Occipital lobe (tissue), 2 donors: ENCODE measurements around the gene FOXJ3. TPM values are rescaled to one million over a fixed set of nuclear protein-coding genes. Genes with fewer than 3 reads are reported as not detected.

ENCODE experiments used
- DNase-seq: peaks from one replicate; lab custom pipeline; 2025; lab: John Stamatoyannopoulos, UW
- total RNA-seq: library from RNA; depleted of rRNA; stranded (reverse); fragments of >200 nt; gene quantifications from one replicate; pipeline ENCODE4 v1.2.3, GENCODE V29; 2014

Gene FOXJ3
- total RNA-seq: 107 TPM

DNA sequence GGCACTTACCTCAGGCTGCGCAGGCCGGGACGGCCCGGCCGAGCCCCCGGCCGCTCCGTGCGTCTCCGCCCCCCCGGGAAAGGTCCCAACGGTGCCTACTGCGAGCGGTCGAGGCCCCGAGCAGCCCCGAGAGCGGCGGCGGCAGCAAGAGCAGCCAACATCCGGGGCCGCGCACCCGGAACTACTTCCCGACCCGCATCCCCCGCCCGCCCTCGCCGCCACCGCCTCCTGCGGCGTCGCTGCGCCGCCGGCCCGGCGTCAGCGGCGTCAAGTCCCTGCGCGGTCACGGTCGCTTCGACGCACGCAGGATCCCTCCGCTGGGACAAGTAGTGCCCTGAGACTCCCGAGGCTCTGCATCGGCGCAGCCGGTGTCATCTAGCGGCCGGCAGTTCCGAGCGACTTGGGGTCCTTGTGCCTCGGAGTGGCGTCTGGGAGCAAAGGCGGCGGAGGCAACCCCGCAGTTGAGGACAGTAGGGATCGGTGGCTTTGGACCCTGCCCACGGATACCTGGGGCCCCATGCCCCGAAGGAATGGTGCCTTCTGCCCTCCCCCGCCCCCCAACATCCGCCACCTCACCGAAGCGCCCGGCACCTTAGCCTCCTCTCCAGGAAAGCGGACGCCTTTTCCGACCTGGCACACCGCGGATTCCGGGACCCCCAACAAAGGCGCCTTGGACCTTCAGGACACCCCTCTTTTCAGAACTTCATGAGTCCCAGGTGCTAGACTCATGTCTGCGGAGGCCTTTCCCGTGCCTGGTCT, at the start of gene FOXJ3:
TSS of gene FOXJ3 (minus strand) at position 186 of the 759 bp plus-strand sequence. CDS start 24,142 bp downstream, outside the sequence.
- DNase-seq: peak; percentile 85

GRCh38 chr1:42381280-42381673, 46.2 kb upstream of the FOXJ3 start:
- no peak for DNase-seq

GRCh38 chr1:42380586-42381279, 45.7 kb upstream of the FOXJ3 start, which contains the start of gene RIMKLA:
Gene RIMKLA (plus strand): TSS chr1:42380792. CDS start chr1:42380935, 143 bp downstream.
- peak; percentile 61 for DNase-seq

DNA sequence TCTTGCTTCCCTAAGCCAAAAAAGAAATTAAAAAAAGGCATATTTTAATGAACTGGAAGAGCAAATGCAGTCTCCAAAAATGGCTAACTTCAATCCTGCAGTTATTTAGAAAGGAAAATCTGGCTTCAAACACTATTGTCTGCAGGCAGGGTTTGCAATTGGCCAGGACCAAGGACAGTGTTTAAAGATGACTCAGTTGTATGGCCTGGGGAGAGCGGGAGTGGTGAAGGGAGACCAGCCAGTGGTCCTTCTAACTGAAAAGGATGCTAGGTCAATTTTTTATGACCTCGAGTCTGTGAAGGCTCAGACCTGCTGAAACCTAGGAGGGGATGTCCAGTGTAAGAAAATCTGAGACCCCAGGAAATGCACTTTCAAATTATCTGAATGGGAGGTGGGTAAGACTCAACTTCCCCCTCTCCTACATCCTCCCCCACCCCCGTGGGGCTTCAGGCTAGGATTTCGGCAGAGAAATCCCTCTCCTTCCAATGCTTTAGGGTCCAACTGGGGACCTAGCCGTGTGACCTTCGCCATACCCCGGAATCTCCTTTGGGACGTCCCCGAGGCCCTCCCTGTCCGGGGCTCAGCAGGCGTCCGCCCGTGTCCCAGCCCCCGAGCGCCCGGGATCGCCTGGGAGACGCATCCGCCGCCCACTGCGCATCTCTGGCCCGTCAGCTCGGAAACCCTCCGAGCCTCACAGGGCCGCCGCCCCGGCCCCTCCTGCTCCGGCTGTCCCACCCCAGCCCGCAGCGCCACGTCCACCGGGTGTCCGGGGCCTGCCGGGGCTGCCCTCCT, 45.0 kb upstream of the FOXJ3 start:
- peak; percentile 55 for DNase-seq

DNA sequence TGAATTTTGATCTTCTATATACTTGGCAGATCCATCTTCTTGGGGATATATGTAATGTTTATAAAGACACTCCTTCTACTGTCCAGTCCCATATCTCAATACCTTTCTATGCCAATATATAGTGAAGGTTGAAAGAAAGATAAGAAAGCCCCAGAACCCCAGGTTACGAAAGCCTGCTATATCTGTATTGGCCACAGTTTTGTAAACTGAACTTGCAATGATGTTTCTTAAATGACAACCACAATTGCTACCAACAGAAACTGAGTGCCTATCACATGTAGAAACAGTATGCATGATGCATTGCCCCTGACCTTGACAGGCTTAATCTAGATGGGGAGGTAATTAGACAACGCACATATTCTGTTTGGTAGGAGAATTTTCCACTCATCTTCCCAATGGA, 37.8 kb upstream of the FOXJ3 start:
- no peak for DNase-seq

DNA sequence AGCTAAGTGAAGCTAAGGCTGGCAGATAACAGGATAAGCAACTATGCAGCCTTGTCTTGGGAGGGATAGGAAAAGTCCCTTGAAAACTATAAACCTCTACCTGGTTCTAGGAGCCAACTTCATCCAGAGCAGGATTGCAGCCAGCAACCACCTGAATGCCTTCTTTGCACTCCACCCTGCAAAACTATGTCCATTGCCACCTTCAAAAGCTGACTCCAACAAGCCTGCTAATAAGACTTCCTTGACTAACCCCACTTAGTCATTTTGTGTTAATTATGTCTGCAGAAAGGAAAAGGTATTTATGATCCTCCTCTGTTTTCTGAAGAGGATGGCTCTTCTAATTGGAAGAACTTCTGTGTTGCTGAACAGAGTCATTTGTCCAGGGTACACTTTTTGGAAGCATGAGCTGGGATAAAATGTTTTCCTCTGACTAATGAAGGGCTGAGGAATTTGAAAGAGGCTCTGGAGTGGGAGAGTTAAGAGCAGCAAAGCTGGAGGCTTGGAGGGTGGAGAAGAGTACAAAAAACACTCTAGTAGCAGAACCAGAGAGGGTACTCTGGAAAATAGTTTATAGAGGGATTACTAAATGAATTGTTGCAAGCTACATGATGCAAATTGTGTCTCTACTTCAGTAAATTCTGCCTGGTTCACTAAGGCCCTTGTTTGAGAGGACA, 36.0 kb upstream of the FOXJ3 start:
- DNase-seq: no peak

DNA sequence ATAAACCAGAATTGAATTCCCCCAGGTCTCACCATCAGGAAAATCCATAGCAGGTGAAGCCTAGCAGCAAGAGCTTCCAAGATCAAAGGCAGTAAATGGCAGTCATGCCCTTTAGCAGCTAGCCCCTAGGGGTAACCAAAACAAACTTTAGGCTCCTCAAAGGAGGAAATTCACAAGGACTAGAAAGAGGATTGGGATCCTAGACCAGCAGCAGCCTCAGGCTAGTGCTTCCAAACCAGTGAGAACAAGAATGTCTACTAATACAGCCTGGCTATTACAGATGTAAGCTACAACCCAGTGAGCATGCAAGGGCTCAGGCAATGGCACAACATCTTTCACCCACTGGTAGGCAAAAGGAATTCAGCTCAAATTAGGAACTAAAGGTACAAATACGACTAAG, 34.4 kb upstream of the FOXJ3 start:
- DNase-seq: no peak

DNA sequence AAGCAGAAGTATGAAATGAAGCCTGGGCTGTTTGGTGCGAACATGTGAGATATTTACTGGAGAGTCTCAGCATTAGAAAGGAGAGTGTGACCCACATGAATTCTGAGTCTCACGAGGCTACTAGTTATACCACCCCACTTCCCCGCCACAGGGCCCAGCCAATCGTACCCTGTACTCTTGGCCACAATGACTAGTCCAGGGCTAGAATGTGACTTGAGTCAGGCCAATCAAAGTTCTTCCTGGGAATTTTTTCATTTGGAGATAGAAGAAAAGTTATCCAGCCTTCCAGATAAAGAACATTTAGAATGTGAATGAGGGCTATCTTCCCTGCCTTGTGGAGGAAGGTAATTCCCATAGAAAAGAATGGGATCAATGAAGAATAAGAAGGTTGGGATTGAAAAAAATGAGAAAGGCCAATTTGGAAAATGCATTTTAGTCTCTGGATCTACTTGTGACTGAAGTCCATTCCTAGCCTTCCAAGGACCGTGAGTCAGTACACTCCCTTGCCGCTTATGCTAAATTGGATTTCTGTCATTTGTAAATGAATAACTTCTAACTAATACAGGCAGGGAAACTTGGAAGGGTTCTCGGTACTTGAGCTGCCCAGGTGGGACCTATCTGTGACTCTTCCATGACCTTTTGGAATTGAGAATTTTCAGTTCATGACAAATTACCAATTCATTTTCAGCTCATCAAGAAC, 33.2 kb upstream of the FOXJ3 start:
- no peak for DNase-seq

GRCh38 chr1:42365118-42365517, 30.1 kb upstream of the FOXJ3 start:
- DNase-seq: no peak

DNA sequence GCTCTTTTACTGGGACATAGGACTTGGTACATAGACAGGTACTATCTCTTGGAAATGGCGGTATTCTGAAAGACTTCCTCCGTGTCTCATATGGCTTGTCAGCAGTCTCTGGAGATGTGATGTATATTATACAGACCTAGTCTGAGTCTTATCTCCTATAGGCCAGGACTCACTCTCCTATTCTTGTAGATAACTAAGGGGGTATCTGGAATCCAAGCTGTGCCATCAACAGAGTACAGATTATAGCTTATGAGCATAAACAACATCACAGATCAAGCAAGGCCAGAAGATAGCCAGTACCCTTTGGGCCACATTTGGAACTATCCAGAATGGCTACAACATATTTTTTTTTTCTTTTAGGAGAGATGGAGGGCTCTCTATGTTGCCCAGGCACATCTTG, 29.5 kb upstream of the FOXJ3 start:
- no peak for DNase-seq

GRCh38 chr1:42364089-42364488, 29.1 kb upstream of the FOXJ3 start:
- no peak for DNase-seq

GRCh38 chr1:42359466-42359865, 24.4 kb upstream of the FOXJ3 start:
- peak; percentile 24 for DNase-seq

DNA sequence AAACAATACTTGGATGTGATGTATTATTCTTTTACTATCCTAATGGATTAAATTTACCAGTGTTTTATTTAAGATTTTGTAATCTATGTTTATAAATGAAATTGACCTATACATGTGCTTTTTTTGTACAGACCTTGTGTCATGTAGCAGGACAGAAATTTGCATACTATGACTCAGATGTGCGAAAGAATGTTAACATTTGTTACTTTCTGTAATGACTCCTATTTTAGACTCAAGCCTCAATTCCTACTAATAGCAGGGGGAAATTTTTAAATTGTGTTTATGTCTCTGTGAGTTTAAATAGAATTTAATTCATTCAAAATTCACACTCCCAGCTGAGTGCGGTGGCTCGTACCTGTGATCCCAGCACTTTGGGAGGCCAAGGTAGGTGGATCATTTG, 23.8 kb upstream of the FOXJ3 start:
- no peak for DNase-seq

GRCh38 chr1:42350086-42350485, 15.1 kb upstream of the FOXJ3 start:
- DNase-seq: no peak

DNA sequence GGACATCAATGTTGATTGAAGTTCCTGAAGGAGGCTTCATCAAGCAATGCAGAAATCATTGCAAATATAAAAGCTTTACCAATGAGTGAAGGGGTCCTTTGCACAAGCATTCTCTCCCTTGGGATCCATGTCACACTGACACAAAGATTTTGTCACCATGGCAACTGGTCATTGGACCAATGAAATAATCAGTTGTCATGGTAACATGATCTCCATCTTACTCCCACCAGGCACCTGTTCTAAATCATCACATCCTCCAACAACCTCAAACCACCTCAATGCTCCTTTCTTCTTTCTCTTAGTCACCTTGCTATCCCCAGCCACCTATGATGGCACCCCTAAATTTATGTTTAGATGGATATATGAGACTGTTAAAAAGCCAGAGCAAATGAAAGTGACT, 13.5 kb upstream of the FOXJ3 start:
- no peak for DNase-seq

DNA sequence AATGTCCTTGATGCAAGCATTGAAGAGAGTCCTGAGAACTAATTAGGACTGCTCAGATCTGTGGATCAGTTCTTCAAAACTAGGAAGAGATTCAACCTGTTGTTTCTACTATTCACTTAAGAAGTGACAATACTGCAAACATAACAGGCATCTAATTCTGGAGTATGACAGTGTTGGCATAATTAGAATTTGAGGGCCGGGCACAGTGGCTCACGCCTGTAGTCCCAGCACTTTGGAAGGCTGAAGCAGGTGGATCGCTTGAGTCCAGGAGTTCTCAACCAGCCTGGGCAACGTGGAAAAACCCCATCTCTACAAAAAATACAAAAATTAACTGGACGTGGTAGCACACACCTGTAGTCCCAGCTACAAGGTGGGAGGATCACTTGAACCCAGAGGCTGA, 8.0 kb upstream of the FOXJ3 start:
- no peak for DNase-seq

GRCh38 chr1:42340901-42341300, 5.9 kb upstream of the FOXJ3 start:
- DNase-seq: no peak

DNA sequence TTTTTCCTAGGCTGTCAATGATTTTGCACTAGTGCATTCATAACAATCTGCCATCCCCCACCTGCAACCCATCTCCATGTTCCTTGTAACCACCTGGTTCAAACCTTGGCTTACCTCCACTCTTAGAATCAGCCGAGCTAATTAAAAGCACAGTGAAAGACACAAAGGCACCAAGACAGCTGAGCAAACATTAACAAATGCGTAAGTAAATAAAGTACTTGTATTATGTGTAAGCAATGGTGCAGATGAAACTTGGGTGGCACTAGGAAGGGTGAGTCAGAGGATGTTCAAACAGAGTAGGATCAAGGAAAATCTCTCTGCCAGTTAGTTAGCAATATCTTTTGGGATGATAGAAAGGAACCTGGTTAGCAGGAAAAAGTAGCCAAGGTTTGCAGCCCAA, 5.1 kb upstream of the FOXJ3 start:
- DNase-seq: no peak

- no peak for DNase-seq
Measured at GRCh38 chr1:42336978-42337377, 1.9 kb upstream of the FOXJ3 start.

GRCh38 chr1:42335809-42336518, 929 bp upstream of the FOXJ3 start:
- DNase-seq: no peak
